Gastroesophageal sphincter (tissue), 4 donors: ENCODE data around the gene CNOT2. TPM values are rescaled to one million over a fixed set of nuclear protein-coding genes. Genes with fewer than 3 reads are reported as not detected.

Experiments used
- ATAC-seq: fragments of 150-250 bp; one replicate; pipeline ENCODE4 v1.9.1; 2016; ENCODE audit warnings: mild to moderate bottlenecking, moderate library complexity
- H3K27ac ChIP-seq, 4 donors: fragments of 200-600 bp; sonication (generic) in 3 of 4; 1 replicate in 3 of 4; 2 replicates in 1 of 4; pipeline ENCODE4 v1.5.1; 2016 to 2019
- H3K27me3 ChIP-seq: fragments of 200-600 bp; sonication (generic); one replicate; pipeline ENCODE4 v1.5.1; 2019
- H3K36me3 ChIP-seq, 2 donors: fragments of 200-600 bp; sonication (generic); one replicate each; pipeline ENCODE4 v1.5.1; 2019; ENCODE audit warnings: control low read depth in 1 of 2
- H3K4me1 ChIP-seq, 3 donors: fragments of 200-600 bp; sonication (generic); 1 replicate in 2 of 3; 2 replicates in 1 of 3; pipeline ENCODE4 v1.5.1; 2016 to 2019; ENCODE audit warnings: control low read depth in 2 of 3
- H3K4me3 ChIP-seq, 2 donors: fragments of 200-600 bp; sonication (generic); one replicate each; pipeline ENCODE4 v1.5.1; 2019; ENCODE audit warnings: mild to moderate bottlenecking in 1 of 2, moderate library complexity in 1 of 2
- H3K9me3 ChIP-seq, 3 donors: fragments of 200-600 bp; sonication (generic); one replicate each; pipeline ENCODE4 v1.5.1; 2017 to 2019; ENCODE audit warnings: control low read depth in 2 of 3
- EP300 ChIP-seq: sonication (generic); formaldehyde crosslinking; IDR thresholded peaks from one replicate; pipeline ENCODE4 v1.6.1; 2017; ENCODE audit warnings: antibody characterized with exemption, mild to moderate bottlenecking
- POLR2A ChIP-seq, 2 donors: fragments of 450-650 bp; IDR thresholded peaks; one replicate each; pipeline ENCODE4 v1.6.1; 2017; ENCODE audit warnings: antibody characterized with exemption in 2 of 2, mild to moderate bottlenecking in 2 of 2, moderate library complexity in 1 of 2
- POLR2AphosphoS5 ChIP-seq: sonication (generic); formaldehyde crosslinking; IDR thresholded peaks from one replicate; pipeline ENCODE4 v1.6.1; 2017; ENCODE audit warnings: antibody characterized with exemption
- WGBS, 2 donors: methylation state at CpG; one replicate each; pipeline ENCODE4 v1.1.5; 2018; ENCODE audit warnings: low coverage in 1 of 2; 5-methylcytosine and 5-hydroxymethylcytosine counted together
- total RNA-seq, 4 donors: library from RNA; depleted of rRNA; stranded (reverse); fragments of >200 nt; gene quantifications; one replicate each; pipeline ENCODE4 v1.1.0, GENCODE V29; 2016
- TF ChIP-seq, protein P1 (sequence below), 4 experiments: fragments of 200-600 bp in 2 of 4; fragments of 450-650 bp in 2 of 4; sonication (generic) in 1 of 4; IDR thresholded peaks; one replicate each; pipeline ENCODE4 v1.5.1; 2017 to 2019; ENCODE audit warnings: antibody characterized with exemption in 4 of 4, mild to moderate bottlenecking in 2 of 4, moderate library complexity in 2 of 4

Gene CNOT2
- total RNA-seq, 4 donors from 2014 or later: 71.9 to 125 (median 101) TPM

DNA sequence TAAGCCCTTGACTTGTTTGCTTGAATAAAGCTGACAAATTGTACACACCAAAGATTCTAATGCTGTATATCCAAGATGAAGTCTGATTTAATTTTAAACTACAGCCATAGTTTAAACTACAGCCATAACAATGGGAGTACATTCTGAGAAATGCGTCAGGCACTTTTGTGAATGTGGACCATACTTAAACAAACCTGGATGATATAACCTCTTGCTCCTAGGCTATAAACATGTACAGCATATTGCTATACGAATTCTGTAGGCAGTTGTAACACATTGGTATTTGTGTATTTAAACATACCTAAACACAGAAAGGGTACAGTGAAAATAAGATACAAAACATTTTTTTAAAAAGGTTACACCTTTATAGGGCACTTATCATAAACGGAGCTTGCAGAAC is 63.4 kb downstream of the CNOT2 start:
- TF ChIP-seq POLR2A (IDR thresholded peaks at IDR 0.05) (no peak), POLR2AphosphoS5 (no peak), EP300 (no peak)
- Histone ChIP-seq H3K36me3 (peaks cover 0 to 12% of the 10 kb centered on the region in 2 donors), H3K9me3 (no peaks in the 10 kb centered on the region), H3K4me1 (peaks cover 0 to 10% (median 0%) of the 10 kb centered on the region in 3 donors), H3K27ac (no peak overlapping the region), H3K4me3 (no peak overlapping the region), H3K27me3 (no peaks in the 10 kb centered on the region)
- 36 to 74% methylated on average over 3 of the region's 3 CpGs for WGBS, 2 donors
- no peak for ATAC-seq

DNA sequence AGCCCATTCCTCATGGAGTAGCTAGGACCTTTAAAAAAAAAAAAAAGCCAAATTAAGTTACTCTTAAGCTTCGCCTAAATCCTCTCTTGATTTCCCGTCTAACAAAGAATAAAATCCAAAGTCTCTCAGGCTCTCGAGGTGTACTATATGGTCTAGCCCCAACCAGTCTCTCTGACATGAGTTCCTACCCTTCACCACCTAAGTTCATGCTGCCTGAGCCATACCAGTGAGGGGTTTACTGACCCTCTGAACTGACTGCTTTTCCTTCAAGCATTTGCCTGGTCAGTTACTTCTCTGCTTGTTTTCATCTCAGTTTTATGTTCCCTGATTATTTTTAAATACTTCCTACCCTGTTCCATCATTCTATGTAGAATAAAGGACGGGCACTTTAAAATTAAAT is 64.6 kb downstream of the CNOT2 start:
- Histone ChIP-seq H3K4me3 (no peak overlapping the region), H3K27ac (no peak overlapping the region), H3K36me3 (peaks cover 0 to 12% of the 10 kb centered on the region in 2 donors), H3K27me3 (no peaks in the 10 kb centered on the region), H3K4me1 (peaks cover 0 to 10% (median 0%) of the 10 kb centered on the region in 3 donors), H3K9me3 (no peaks in the 10 kb centered on the region)
- TF ChIP-seq POLR2A (IDR thresholded peaks at IDR 0.05): no peak
- TF ChIP-seq EP300: no peak
- no peak for TF ChIP-seq POLR2AphosphoS5
- TF ChIP-seq, protein P1, sequence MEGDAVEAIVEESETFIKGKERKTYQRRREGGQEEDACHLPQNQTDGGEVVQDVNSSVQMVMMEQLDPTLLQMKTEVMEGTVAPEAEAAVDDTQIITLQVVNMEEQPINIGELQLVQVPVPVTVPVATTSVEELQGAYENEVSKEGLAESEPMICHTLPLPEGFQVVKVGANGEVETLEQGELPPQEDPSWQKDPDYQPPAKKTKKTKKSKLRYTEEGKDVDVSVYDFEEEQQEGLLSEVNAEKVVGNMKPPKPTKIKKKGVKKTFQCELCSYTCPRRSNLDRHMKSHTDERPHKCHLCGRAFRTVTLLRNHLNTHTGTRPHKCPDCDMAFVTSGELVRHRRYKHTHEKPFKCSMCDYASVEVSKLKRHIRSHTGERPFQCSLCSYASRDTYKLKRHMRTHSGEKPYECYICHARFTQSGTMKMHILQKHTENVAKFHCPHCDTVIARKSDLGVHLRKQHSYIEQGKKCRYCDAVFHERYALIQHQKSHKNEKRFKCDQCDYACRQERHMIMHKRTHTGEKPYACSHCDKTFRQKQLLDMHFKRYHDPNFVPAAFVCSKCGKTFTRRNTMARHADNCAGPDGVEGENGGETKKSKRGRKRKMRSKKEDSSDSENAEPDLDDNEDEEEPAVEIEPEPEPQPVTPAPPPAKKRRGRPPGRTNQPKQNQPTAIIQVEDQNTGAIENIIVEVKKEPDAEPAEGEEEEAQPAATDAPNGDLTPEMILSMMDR (IDR thresholded peaks at IDR 0.05): no peak
- ATAC-seq: no peak
- 69 to 100% methylated on average over 4 of the region's 4 CpGs for WGBS, 2 donors

DNA sequence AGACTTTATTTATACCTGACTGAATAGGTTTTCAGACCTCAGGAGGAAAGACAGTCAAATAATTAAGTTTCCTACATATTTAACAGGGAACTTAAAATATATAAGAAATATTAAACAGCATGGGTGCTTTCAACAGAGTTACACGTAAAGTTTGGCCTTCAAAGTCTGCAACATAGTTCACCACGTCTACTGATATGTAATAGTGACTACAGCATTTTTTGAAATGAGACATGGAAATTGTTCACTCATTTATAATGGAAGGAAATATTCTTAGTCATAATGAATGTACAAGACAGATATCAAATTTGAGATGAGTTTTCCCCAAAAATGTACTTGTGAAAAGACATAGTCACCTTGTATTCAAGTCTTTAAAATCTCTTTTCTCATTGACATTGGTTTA is 66.1 kb downstream of the CNOT2 start:
- Histone ChIP-seq H3K4me1 (peaks cover 0 to 10% (median 0%) of the 10 kb centered on the region in 3 donors), H3K36me3 (peaks cover 0 to 6% of the 10 kb centered on the region in 2 donors), H3K9me3 (no peaks in the 10 kb centered on the region), H3K4me3 (no peak overlapping the region), H3K27ac (no peak overlapping the region), H3K27me3 (no peaks in the 10 kb centered on the region)
- ATAC-seq: no peak
- 95 to 97% methylated on average over 2 of the region's 2 CpGs for WGBS, 2 donors
- TF ChIP-seq, protein P1 (IDR thresholded peaks at IDR 0.05): no peak
- TF ChIP-seq POLR2AphosphoS5 (no peak), EP300 (no peak), POLR2A (IDR thresholded peaks at IDR 0.05) (no peak)

DNA sequence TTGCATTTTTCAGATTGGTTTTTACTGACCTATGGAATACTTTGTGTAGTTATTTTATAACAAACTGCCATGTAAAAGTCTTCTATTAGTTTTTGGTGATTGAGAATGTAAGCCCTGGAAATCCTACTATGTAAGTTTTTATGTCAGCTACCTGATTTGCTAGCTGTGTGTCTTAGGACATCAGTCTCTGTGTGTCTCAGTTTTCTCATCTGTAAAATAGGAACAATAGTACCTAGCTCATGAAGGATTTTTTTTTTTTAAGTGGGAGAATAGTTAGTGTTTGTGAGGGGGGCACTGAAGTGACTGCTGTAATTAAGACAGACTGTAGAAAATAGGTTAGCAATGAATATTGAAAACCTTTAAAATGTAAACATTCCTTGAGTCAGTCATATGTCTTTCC is 70.9 kb downstream of the CNOT2 start:
- TF ChIP-seq POLR2A (IDR thresholded peaks at IDR 0.05) (no peak), EP300 (no peak), POLR2AphosphoS5 (no peak)
- TF ChIP-seq, protein P1 (IDR thresholded peaks at IDR 0.05): no peak

DNA sequence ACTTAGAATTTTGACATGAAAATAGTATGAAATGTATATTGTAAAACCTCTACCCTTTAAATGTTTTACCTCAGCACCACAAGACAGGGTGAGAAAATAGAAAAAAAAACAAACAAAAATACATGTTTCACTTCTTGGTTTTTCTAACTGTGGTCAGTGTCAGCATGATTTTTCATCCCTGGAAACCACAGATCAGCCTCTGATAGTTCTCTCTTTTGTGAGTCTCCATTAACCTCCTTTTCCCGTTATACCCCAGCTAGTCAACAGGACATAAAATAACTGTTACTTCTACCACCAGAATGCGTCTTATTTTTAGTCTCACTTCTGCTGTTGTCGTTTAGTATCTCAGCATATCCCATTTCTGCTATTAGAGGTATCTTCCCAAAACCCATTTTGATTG is 74.5 kb downstream of the CNOT2 start:
- no peaks in the 10 kb centered on the region for H3K4me1 ChIP-seq

More for the DNA sequence above, 70.9 kb downstream of the CNOT2 start:
- Histone ChIP-seq H3K36me3 (no peaks in the 10 kb centered on the region), H3K27me3 (no peaks in the 10 kb centered on the region), H3K9me3 (no peaks in the 10 kb centered on the region), H3K4me1 (no peaks in the 10 kb centered on the region), H3K27ac (no peak overlapping the region), H3K4me3 (no peak overlapping the region)
- ATAC-seq: no peak

More for the DNA sequence above, 74.5 kb downstream of the CNOT2 start:
- Histone ChIP-seq H3K27me3 (no peaks in the 10 kb centered on the region), H3K9me3 (no peaks in the 10 kb centered on the region), H3K4me3 (no peak overlapping the region), H3K27ac (no peak overlapping the region), H3K36me3 (no peaks in the 10 kb centered on the region)
- ATAC-seq: no peak
- WGBS, 2 donors: 75 to 83% methylated on average over 3 of the region's 3 CpGs
- TF ChIP-seq, protein P1 (IDR thresholded peaks at IDR 0.05): no peak
- no peak for TF ChIP-seq POLR2A (IDR thresholded peaks at IDR 0.05)
- TF ChIP-seq EP300: no peak
